Sigmoid colon (tissue), 7 donors: ENCODE results near the gene ZMPSTE24. TPM values are rescaled to one million over a fixed set of nuclear protein-coding genes. Genes with fewer than 3 reads are reported as not detected.
"Not testable (repeated sequence)": the region's sequence is repeated elsewhere in the genome, so short reads cannot be mapped to it uniquely, and the experiment has no call there.

ENCODE experiments used
- DNase-seq: peaks from one replicate; pipeline ENCODE4 v3.0.0-alpha.2; 2019
- H3K27ac ChIP-seq, 4 donors: fragments of 200-600 bp; sonication (generic); one replicate each; pipeline ENCODE4 v1.5.1; 2016 to 2019; ENCODE audit warnings: mild to moderate bottlenecking in 1 of 4
- H3K27me3 ChIP-seq, 3 donors: fragments of 200-600 bp; sonication (generic); one replicate each; pipeline ENCODE4 v1.5.1; 2019; ENCODE audit warnings: mild to moderate bottlenecking in 1 of 3
- H3K36me3 ChIP-seq, 4 donors: fragments of 200-600 bp; sonication (generic); one replicate each; pipeline ENCODE4 v1.5.1; 2016 to 2019
- H3K4me1 ChIP-seq, 4 donors: fragments of 200-600 bp; sonication (generic); one replicate each; pipeline ENCODE4 v1.5.1; 2017 to 2019
- H3K4me3 ChIP-seq, 4 donors: fragments of 200-600 bp; sonication (generic); one replicate each; pipeline ENCODE4 v1.5.1; 2017 to 2019; ENCODE audit warnings: mild to moderate bottlenecking in 2 of 4, moderate library complexity in 1 of 4
- H3K9me3 ChIP-seq, 4 donors: fragments of 200-600 bp in 3 of 4; sonication (generic) in 3 of 4; one replicate each; pipeline versions ENCODE4 v1.5.1 to v1.6.1; 2013 to 2019
- CTCF ChIP-seq, 4 experiments: fragments of 450-650 bp in 3 of 4; fragments of 200-600 bp in 1 of 4; IDR thresholded peaks; one replicate each; pipeline ENCODE4 v1.5.1; 2016 to 2019; ENCODE audit warnings: antibody characterized with exemption in 4 of 4, mild to moderate bottlenecking in 3 of 4, moderate library complexity in 2 of 4
- EP300 ChIP-seq, 4 donors: sonication (generic); formaldehyde crosslinking; IDR thresholded peaks; one replicate each; pipeline ENCODE4 v1.6.1; 2017; ENCODE audit warnings: antibody characterized with exemption in 4 of 4
- POLR2A ChIP-seq, 2 donors: fragments of 450-650 bp; IDR thresholded peaks; one replicate each; pipeline ENCODE4 v1.6.1; 2016; ENCODE audit warnings: antibody characterized with exemption in 2 of 2, mild to moderate bottlenecking in 2 of 2, moderate library complexity in 2 of 2
- POLR2AphosphoS5 ChIP-seq, 4 donors: sonication (generic); formaldehyde crosslinking; IDR thresholded peaks; one replicate each; pipeline ENCODE4 v1.6.1; 2017; ENCODE audit warnings: antibody characterized with exemption in 4 of 4
- WGBS, 2 donors: extraction: QIAGEN DNeasy Blood & Tissue Kit; methylation state at CpG; one replicate each; pipeline ENCODE4 v1.1.7; 2013; 5-methylcytosine and 5-hydroxymethylcytosine counted together
- intact Hi-C: fragments of 100-400 bp; cut with DNase I; formaldehyde crosslinking; loops from one replicate; pipeline ENCODE4 v1.15.1; 2023
- polyA plus RNA-seq, 3 donors: library from polyadenylated mRNA; stranded (reverse); fragments of 200-250 nt; gene quantifications; one replicate each; pipeline ENCODE4 v1.2.3, GENCODE V29; 2013
- total RNA-seq, 4 donors: library from RNA; depleted of rRNA; stranded (reverse); fragments of >200 nt; gene quantifications; one replicate each; pipeline ENCODE4 v1.1.0, GENCODE V29; 2016
- donor health status: healthy with polysubstance abuse.
- donor health status: Bipolar disorder and iron deficiency.
- donor health status: healthy.

Gene ZMPSTE24
- total RNA-seq (10 to 100 TPM; 31.0 to 40.7 (median 40.5) TPM), polyA plus RNA-seq (10 to 100 TPM; 10.8 to 28.0 (median 11.8) TPM)

GRCh38 chr1:40257688-40258444 is at the start of gene ZMPSTE24:
Gene ZMPSTE24 (plus strand): TSS chr1:40258236. CDS start chr1:40258272, 36 bp downstream.
- Histone ChIP-seq H3K9me3 (no peaks in the 10 kb centered on the region), H3K27ac (peak within 1 kb of the TSS; percentile 88 to 96 (median 94)), H3K4me3 (peak within 1 kb of the TSS; percentile 78 to 87 (median 83)), H3K27me3 (no peaks in the 10 kb centered on the region), H3K36me3 (peaks cover 8 to 26% (median 15%) of the 10 kb centered on the region in 4 donors), H3K4me1 (peaks cover 0 to 52% (median 36%) of the 10 kb centered on the region in 4 donors)
- 0 to 1% methylated on average over 48 of the region's 48 CpGs for WGBS, 2 donors
- intact Hi-C loops = loop anchor here (2.0 to 5.0 kb wide), 3 partner anchors 59 to 216 kb away; partner anchors contain the start of genes CAP1, COL9A2 and RLF
- DNase-seq = peak; percentile 97
- no peak for TF ChIP-seq CTCF (IDR thresholded peaks at IDR 0.05)
- peak; percentile 45 to 48 for TF ChIP-seq POLR2A (IDR thresholded peaks at IDR 0.05)
- TF ChIP-seq EP300 (IDR thresholded peaks at IDR 0.05) = peak in 2 of 4 donors; percentile 14 to 22
- TF ChIP-seq POLR2AphosphoS5 (IDR thresholded peaks at IDR 0.05) = peak; percentile 55 to 80 (median 71)

- Histone ChIP-seq H3K9me3 (no peaks in the 10 kb centered on the region), H3K27me3 (no peaks in the 10 kb centered on the region), H3K36me3 (peaks cover 0 to 36% (median 7%) of the 10 kb centered on the region in 4 donors), H3K4me1 (no peaks in the 10 kb centered on the region), H3K27ac (no peak overlapping the region), H3K4me3 (no peak overlapping the region)
- intact Hi-C loops = no loop called here
- no peak for TF ChIP-seq POLR2AphosphoS5 (IDR thresholded peaks at IDR 0.05)
- no peak for TF ChIP-seq CTCF (IDR thresholded peaks at IDR 0.05)
- TF ChIP-seq POLR2A (IDR thresholded peaks at IDR 0.05) = no peak
- no peak for TF ChIP-seq EP300 (IDR thresholded peaks at IDR 0.05)
- no peak for DNase-seq
- 94 to 95% methylated on average over 3 of the region's 3 CpGs for WGBS, 2 donors
These were observed 47.4 kb upstream of the ZMPSTE24 start for GRCh38 chr1:40210511-40211204.

GRCh38 chr1:40218333-40218732 is 39.7 kb upstream of the ZMPSTE24 start:
- intact Hi-C loops = no loop called here
- Histone ChIP-seq H3K27ac (no peak overlapping the region), H3K4me1 (no peaks in the 10 kb centered on the region), H3K27me3 (no peaks in the 10 kb centered on the region), H3K9me3 (no peaks in the 10 kb centered on the region), H3K4me3 (no peak overlapping the region), H3K36me3 (peaks cover 0 to 25% (median 0%) of the 10 kb centered on the region in 4 donors)
- DNase-seq = no peak
- 96 to 97% methylated on average over 5 of the region's 5 CpGs for WGBS, 2 donors
- TF ChIP-seq POLR2A (IDR thresholded peaks at IDR 0.05) (no peak), EP300 (IDR thresholded peaks at IDR 0.05) (no peak), POLR2AphosphoS5 (IDR thresholded peaks at IDR 0.05) (no peak), CTCF (IDR thresholded peaks at IDR 0.05) (no peak)

GRCh38 chr1:40221471-40221905 is 36.5 kb upstream of the ZMPSTE24 start:
- intact Hi-C loops, H3K9me3 ChIP-seq, H3K4me3 ChIP-seq, H3K27ac ChIP-seq, H3K27me3 ChIP-seq, H3K4me1 ChIP-seq, DNase-seq: not testable (repeated sequence)
- peaks cover 0 to 35% (median 0%) of the 10 kb centered on the region in 4 donors for H3K36me3 ChIP-seq
- WGBS, 2 donors = 97 to 98% methylated on average over 18 of the region's 18 CpGs
